ENCODE data around the gene AMBRA1.
"Not testable (repeated sequence)": the region's sequence is repeated elsewhere in the genome, so short reads cannot be mapped to it uniquely, and the experiment has no call there.

The AMBRA1 gene

GRCh38 chr11:46383974-46384701 lies 209.7 kb downstream of the AMBRA1 start:
- TF ChIP-seq POLR2A (IDR thresholded peaks at IDR 0.05; ENCODE audit: low read depth, low read length): no peak
- DNase-seq (ENCODE audit: insufficient read length, low spot score) (peak; percentile 81), FAIRE-seq (no peak)

- no peak for DNase-seq (ENCODE audit: insufficient read length, low spot score)
- no peak for FAIRE-seq
- no peak for TF ChIP-seq POLR2A (IDR thresholded peaks at IDR 0.05; ENCODE audit: low read depth, low read length)
These were observed 210.4 kb downstream of the AMBRA1 start for GRCh38 chr11:46383404-46383758.

GRCh38 chr11:46382646-46383403 lies 211.0 kb downstream of the AMBRA1 start:
- no peak for TF ChIP-seq POLR2A (IDR thresholded peaks at IDR 0.05; ENCODE audit: low read depth, low read length)
- DNase-seq (ENCODE audit: insufficient read length, low spot score) (peak; percentile 97), FAIRE-seq (no peak)

- DNase-seq (ENCODE audit: insufficient read length, low spot score) (no peak), FAIRE-seq (no peak)
- TF ChIP-seq POLR2A (IDR thresholded peaks at IDR 0.05; ENCODE audit: low read depth, low read length): no peak
These were observed 211.8 kb downstream of the AMBRA1 start for GRCh38 chr11:46381819-46382645.

- TF ChIP-seq POLR2A (IDR thresholded peaks at IDR 0.05; ENCODE audit: low read depth, low read length): no peak; the same call in 1 of the 2 replicates
- DNase-seq (ENCODE audit: insufficient read length, low spot score) (no peak), FAIRE-seq (no peak)
These were observed 212.6 kb downstream of the AMBRA1 start, which contains the start of gene MDK for GRCh38 chr11:46381048-46381818. MDK (plus strand) TSS chr11:46381669; CDS start chr11:46382058, 389 bp downstream.

- FAIRE-seq: no peak
- DNase-seq (ENCODE audit: insufficient read length, low spot score): peak; percentile 86
- TF ChIP-seq POLR2A (IDR thresholded peaks at IDR 0.05; ENCODE audit: low read depth, low read length): 0 out of 2 replicates have a peak, but pooled peaks have one; percentile 5
These were observed 213.3 kb downstream of the AMBRA1 start for GRCh38 chr11:46380340-46381047.

GRCh38 chr11:46379482-46380293 lies 214.1 kb downstream of the AMBRA1 start:
- not testable (repeated sequence) for DNase-seq (ENCODE audit: insufficient read length, low spot score); FAIRE-seq

- no peak for TF ChIP-seq POLR2A (IDR thresholded peaks at IDR 0.05; ENCODE audit: low read depth, low read length)
- no peak for FAIRE-seq
These were observed 214.9 kb downstream of the AMBRA1 start for GRCh38 chr11:46378811-46379481.

GRCh38 chr11:46378296-46378695 lies 215.5 kb downstream of the AMBRA1 start:
- FAIRE-seq (no peak), DNase-seq (ENCODE audit: insufficient read length, low spot score) (no peak)
- no peak for TF ChIP-seq POLR2A (IDR thresholded peaks at IDR 0.05; ENCODE audit: low read depth, low read length)

More at GRCh38 chr11:46378811-46379481, 214.9 kb downstream of the AMBRA1 start:
- DNase-seq (ENCODE audit: insufficient read length, low spot score): peak; percentile 47

GRCh38 chr11:46377831-46378230 lies 216.0 kb downstream of the AMBRA1 start:
- TF ChIP-seq POLR2A (IDR thresholded peaks at IDR 0.05; ENCODE audit: low read depth, low read length): no peak
- DNase-seq (ENCODE audit: insufficient read length, low spot score): no peak
- FAIRE-seq: no peak

- no peak for TF ChIP-seq POLR2A (IDR thresholded peaks at IDR 0.05; ENCODE audit: low read depth, low read length)
- no peak for DNase-seq (ENCODE audit: insufficient read length, low spot score)
- no peak for FAIRE-seq
These were observed 216.5 kb downstream of the AMBRA1 start for GRCh38 chr11:46377290-46377689.

Data from H54 (cell line).